ENCODE results near the gene MED20. TPM values are rescaled to one million over a fixed set of nuclear protein-coding genes. Genes with fewer than 3 reads are reported as not detected.

The MED20 gene
- total and polyA plus RNA-seq, 2 of the 8 experiments (the other 6 are each of a cell fraction or from before 2014, with no cell fraction given): 38.7 to 51.8 TPM

DNA sequence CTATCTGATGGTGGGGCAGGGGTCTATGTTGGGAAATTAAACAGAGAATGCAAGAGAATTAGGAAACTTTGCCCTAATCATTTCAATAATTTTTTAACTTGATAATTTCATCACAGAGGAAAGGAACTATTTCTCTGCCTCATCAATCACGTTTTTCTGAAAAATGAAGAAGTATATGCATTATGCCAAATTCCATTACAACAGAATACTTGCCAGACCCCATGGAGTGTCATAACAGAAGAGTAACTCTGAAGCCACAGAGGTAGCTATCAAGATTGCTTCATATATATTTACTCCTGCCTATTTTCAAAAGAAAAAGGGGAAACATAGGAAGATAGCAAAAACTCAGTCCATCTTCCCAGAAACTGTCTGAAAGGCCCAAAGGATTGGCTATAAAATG, 20.1 kb downstream of the MED20 start:
- Histone ChIP-seq H3K4ac (replicated peaks; ENCODE audit: insufficient read length, low read depth, low read length) (no peak overlapping the region), H3K27ac (ENCODE audit: low read depth, low read length) (no peak overlapping the region), H3K36me3 (ENCODE audit: control insufficient read depth in 2 of 4, insufficient read depth in 4 of 4, low read length in 3 of 4) (peaks cover 0 to 9% (median 4%) of the 10 kb centered on the region in 4 experiments; a peak in 4 of 8 replicates), H2BK12ac (ENCODE audit: low read depth, low read length) (no peak overlapping the region), H4K20me1 (replicated peaks in 1 of 2; ENCODE audit: control insufficient read depth in 1 of 2, insufficient read depth in 2 of 2, low read length in 2 of 2) (peaks cover 0 to 2% of the 10 kb centered on the region in 2 experiments), H3K79me2 (ENCODE audit: control insufficient read depth in 1 of 2, insufficient read depth in 2 of 2, low read length in 2 of 2) (no peaks in the 10 kb centered on the region), H3K4me2 (ENCODE audit: insufficient read depth in 1 of 2, low read depth in 2 of 2, low read length in 2 of 2) (no peak overlapping the region), H4K91ac (replicated peaks; ENCODE audit: insufficient read length, low read length) (no peak overlapping the region), H2BK5ac (ENCODE audit: low read depth, low read length) (no peak overlapping the region), H3K56ac (replicated peaks; ENCODE audit: insufficient read length, low read depth, low read length) (no peak overlapping the region), H3K27me3 (replicated peaks in 1 of 4; ENCODE audit: control insufficient read depth in 3 of 4, extremely low read depth in 1 of 4, insufficient read depth in 3 of 4, low read length in 3 of 4) (no peaks in the 10 kb centered on the region), H3K4me1 (replicated peaks in 1 of 4; ENCODE audit: control insufficient read depth in 3 of 4, insufficient read depth in 4 of 4, low read length in 3 of 4) (0 out of 7 replicates have a peak, but pooled peaks cover 0 to 2% (median 0%) of the 10 kb centered on the region in 4 experiments), H3K79me1 (ENCODE audit: low read depth, low read length) (no peaks in the 10 kb centered on the region), H3K9ac (replicated peaks in 1 of 4; ENCODE audit: extremely low read depth in 1 of 4, low read depth in 3 of 4, low read length in 3 of 4) (no peak overlapping the region), H4K5ac (ENCODE audit: insufficient read length, low read depth, low read length) (no peak overlapping the region), H3K23me2 (ENCODE audit: low read depth, low read length) (no peaks in the 10 kb centered on the region; the same call in 1 of the 2 replicates), H3K9me3 (ENCODE audit: insufficient read depth in 2 of 2, low read depth in 1 of 2, low read length in 1 of 2) (no peaks in the 10 kb centered on the region), H3K18ac (ENCODE audit: extremely low read depth, low read length) (no peak overlapping the region), H3K4me3 (ENCODE audit: extremely low read depth in 1 of 4, insufficient read depth in 2 of 4, low read depth in 3 of 4, low read length in 4 of 4) (no peak overlapping the region), H2AK5ac (ENCODE audit: low read depth, low read length) (no peak overlapping the region), H2BK15ac (ENCODE audit: low read length) (no peak overlapping the region), H2AFZ (ENCODE audit: low read length) (no peak overlapping the region), H2BK120ac (replicated peaks; ENCODE audit: low read depth, low read length) (no peak overlapping the region), H4K8ac (ENCODE audit: extremely low read depth, insufficient read depth, low read length) (no peak overlapping the region), H3K23ac (ENCODE audit: insufficient read length) (no peak overlapping the region), H3K14ac (ENCODE audit: insufficient read length) (no peak overlapping the region), H2BK20ac (ENCODE audit: low read length) (no peak overlapping the region)
- CTCF ChIA-PET (ENCODE audit: partially characterized antibody): no interaction called here
- 75% methylated on average over 1 of the region's 1 CpG; no CpG with 5 or more reads in 1 of the 2 experiments for WGBS, 2 experiments (ENCODE audit: extremely low coverage in 1 of 2, insufficient coverage in 1 of 2, insufficient read length in 1 of 2, insufficient replicate concordance in 2 of 2, low coverage in 1 of 2, low lambda C conversion rate in 2 of 2, missing lambda C conversion rate in 1 of 2)
- no peak for FAIRE-seq
- DNase-seq (ENCODE audit: low read depth in 1 of 2, low spot score in 2 of 2): no peak
- POLR2A ChIA-PET (ENCODE audit: partially characterized antibody): interaction anchor here (1.2 kb wide), 1 partner anchor 20 kb away, joined by 3 read pairs; the partner anchor contains the start of genes BYSL and MED20
- TF ChIP-seq SUZ12 (IDR thresholded peaks at IDR 0.05; ENCODE audit: low read length) (no peak), BRCA1 (IDR thresholded peaks at IDR 0.05; ENCODE audit: low read depth, low read length) (no peak), POU5F1 (IDR thresholded peaks at IDR 0.05; ENCODE audit: low read depth, low read length) (no peak), TCF12 (IDR thresholded peaks at IDR 0.05; ENCODE audit: low read depth, low read length) (no peak), SP4 (IDR thresholded peaks at IDR 0.05; ENCODE audit: low read length) (no peak), SIRT6 (IDR thresholded peaks at IDR 0.05; ENCODE audit: low read length) (no peak), SAP30 (IDR thresholded peaks at IDR 0.05; ENCODE audit: insufficient read depth, insufficient replicate concordance, low read length) (no peak), KDM4A (IDR thresholded peaks at IDR 0.05; ENCODE audit: low read depth, low read length, severe bottlenecking) (no peak), CEBPB (IDR thresholded peaks at IDR 0.05; ENCODE audit: low read depth, low read length) (no peak), CBX5 (IDR thresholded peaks at IDR 0.05; ENCODE audit: low read depth, low read length) (no peak), CTBP2 (IDR thresholded peaks at IDR 0.05; ENCODE audit: borderline replicate concordance, insufficient read depth, insufficient read length, low read length) (no peak), CHD1 (IDR thresholded peaks at IDR 0.05; ENCODE audit: low read depth, low read length) (no peak), POLR2AphosphoS5 (IDR thresholded peaks at IDR 0.05; ENCODE audit: low read depth, low read length) (no peak), CHD2 (IDR thresholded peaks at IDR 0.05; ENCODE audit: low read length) (no peak)
